Muscle of leg (tissue), 11 donors: ENCODE results near the gene ADGRG6. TPM values are rescaled to one million over a fixed set of nuclear protein-coding genes. Genes with fewer than 3 reads are reported as not detected.
A peak's percentile ranks its signal among the peaks of the same experiment; 100 is the strongest.

Source experiments
- DNase-seq: peaks from one replicate; pipeline ENCODE4 v3.0.0; 2013
- H3K27ac ChIP-seq: one replicate; pipeline ENCODE4 v1.5.1; 2013; ENCODE audit warnings: mild to moderate bottlenecking, low read length, control low read depth
- H3K27me3 ChIP-seq: one replicate; pipeline ENCODE4 v1.6.1; 2013; ENCODE audit warnings: low read length; ENCODE audit not compliant: control insufficient read depth, insufficient read depth
- H3K36me3 ChIP-seq: one replicate; pipeline ENCODE4 v1.6.1; 2013; ENCODE audit warnings: low read length; ENCODE audit not compliant: control insufficient read depth, insufficient read depth
- H3K4me1 ChIP-seq: one replicate; pipeline ENCODE4 v1.6.1; 2013; ENCODE audit warnings: low read length; ENCODE audit not compliant: control insufficient read depth, insufficient read depth
- H3K4me3 ChIP-seq: one replicate; pipeline ENCODE4 v1.5.1; 2013; ENCODE audit warnings: low read length, control low read depth
- H3K9me3 ChIP-seq: replicated peaks from 2 replicates; pipeline ENCODE4 v1.6.1; 2013; ENCODE audit warnings: low read depth, low read length; ENCODE audit not compliant: control insufficient read depth
- WGBS: methylation state at CpG from one replicate; pipeline ENCODE4 v1.1.5; 2013; ENCODE audit warnings: missing lambda C conversion rate; ENCODE audit not compliant: insufficient coverage; 5-methylcytosine and 5-hydroxymethylcytosine counted together
- polyA plus RNA-seq, 8 donors: library from polyadenylated mRNA; unstranded; fragments of 120-200 nt; gene quantifications; one replicate each; pipeline versions ENCODE4 v1.2.1 to v1.2.3, GENCODE V29; 2013; ENCODE audit warnings: inconsistent platforms in 1 of 8, low replicate concordance in 1 of 8; ENCODE audit not compliant: insufficient read length in 8 of 8, insufficient read depth in 1 of 8
- total RNA-seq: library from RNA; stranded (reverse); fragments of 120-200 nt; gene quantifications from one replicate; pipeline ENCODE4 v1.2.4, GENCODE V29; 2013

The ADGRG6 gene
- total and polyA plus RNA-seq, 9 donors: 6.2 to 13.9 (median 10.1) TPM

GRCh38 chr6:142289687-142290086 lies 12.1 kb upstream of the ADGRG6 start:
- no peaks in the 10 kb centered on the region for H3K9me3 ChIP-seq
- no peaks in the 10 kb centered on the region for H3K4me1 ChIP-seq
- 95% methylated on average over 3 of the region's 6 CpGs for WGBS
- no peaks in the 10 kb centered on the region for H3K27me3 ChIP-seq
- no peaks in the 10 kb centered on the region for H3K36me3 ChIP-seq
- H3K4me3 ChIP-seq: no peak overlapping the region
- no peak overlapping the region for H3K27ac ChIP-seq
- DNase-seq: no peak

DNA sequence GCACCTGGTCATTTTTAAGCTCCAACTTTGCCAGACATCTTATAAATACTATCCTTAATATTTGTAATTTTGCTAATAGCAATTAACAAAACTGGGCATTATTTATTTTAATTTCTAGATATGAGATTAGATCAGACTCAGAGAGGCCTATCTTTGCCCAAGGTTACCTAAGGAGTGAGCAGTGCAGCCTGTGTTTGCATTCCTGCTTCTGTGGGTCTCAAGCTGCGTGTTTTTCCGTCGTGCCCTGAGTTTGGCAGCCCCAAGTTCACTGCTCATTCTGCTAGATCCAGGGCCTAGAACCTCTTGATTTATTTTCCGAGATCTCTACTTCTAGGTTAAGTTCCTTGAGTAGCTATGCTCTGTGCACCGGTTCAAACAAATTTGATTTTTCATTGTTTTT lies 11.0 kb upstream of the ADGRG6 start:
- H3K36me3 ChIP-seq: no peaks in the 10 kb centered on the region
- H3K27me3 ChIP-seq: no peaks in the 10 kb centered on the region
- no peak overlapping the region for H3K4me3 ChIP-seq
- H3K4me1 ChIP-seq: no peaks in the 10 kb centered on the region
- WGBS: 93% methylated on average over 5 of the region's 5 CpGs
- no peaks in the 10 kb centered on the region for H3K9me3 ChIP-seq
- H3K27ac ChIP-seq: no peak overlapping the region
- DNase-seq: no peak

DNA sequence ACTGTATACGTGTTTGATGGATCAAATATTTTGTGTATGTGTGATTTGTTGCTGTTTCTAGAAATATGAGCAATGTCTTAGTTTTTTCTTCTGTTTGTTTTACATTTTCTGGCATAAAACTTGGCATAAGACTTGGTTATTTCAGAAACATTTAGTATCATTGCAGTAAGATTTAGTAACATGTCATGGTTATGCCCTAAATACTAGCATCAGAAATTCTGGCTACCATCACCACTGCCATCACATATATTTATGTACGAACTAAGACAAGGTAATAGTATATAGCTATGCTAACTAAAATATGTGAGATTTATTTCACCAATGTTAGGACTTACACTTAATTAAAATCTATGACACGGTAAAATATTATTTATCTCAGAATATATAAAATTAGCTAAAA lies 10.3 kb upstream of the ADGRG6 start:
- WGBS: no CpG with 5 or more reads among the region's 3 CpGs
- Histone ChIP-seq H3K27me3 (no peaks in the 10 kb centered on the region), H3K9me3 (no peaks in the 10 kb centered on the region), H3K4me3 (no peak overlapping the region), H3K4me1 (no peaks in the 10 kb centered on the region), H3K27ac (no peak overlapping the region), H3K36me3 (no peaks in the 10 kb centered on the region)
- DNase-seq: no peak

GRCh38 chr6:142292166-142292924 lies 9.5 kb upstream of the ADGRG6 start:
- Histone ChIP-seq H3K4me1 (no peaks in the 10 kb centered on the region), H3K36me3 (no peaks in the 10 kb centered on the region), H3K27me3 (no peaks in the 10 kb centered on the region), H3K4me3 (no peak overlapping the region), H3K9me3 (no peaks in the 10 kb centered on the region), H3K27ac (no peak overlapping the region)
- 100% methylated on average over 2 of the region's 6 CpGs for WGBS
- DNase-seq: no peak

DNA sequence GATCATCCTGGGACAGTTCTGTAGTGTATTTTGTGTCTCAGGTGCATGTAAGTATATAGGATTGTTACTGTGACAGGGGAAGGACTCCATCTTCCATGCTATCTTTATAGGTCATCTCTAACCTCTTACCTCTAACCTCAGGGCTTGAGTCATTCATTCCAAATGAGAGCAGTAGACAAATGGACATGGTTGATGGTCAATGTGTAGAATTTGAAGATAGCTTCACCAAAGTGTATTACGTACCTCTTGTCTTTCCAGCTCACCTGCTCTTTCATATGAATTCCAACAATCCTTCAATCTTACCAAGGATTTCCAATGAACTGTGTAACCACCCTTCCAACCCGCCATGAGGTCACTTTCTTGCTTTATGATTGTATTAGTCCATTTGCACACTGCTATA lies 8.7 kb upstream of the ADGRG6 start:
- Histone ChIP-seq H3K4me1 (no peaks in the 10 kb centered on the region), H3K4me3 (no peak overlapping the region), H3K27me3 (no peaks in the 10 kb centered on the region), H3K36me3 (no peaks in the 10 kb centered on the region), H3K9me3 (no peaks in the 10 kb centered on the region), H3K27ac (no peak overlapping the region)
- no peak for DNase-seq
- no CpG with 5 or more reads among the region's 2 CpGs for WGBS

DNA sequence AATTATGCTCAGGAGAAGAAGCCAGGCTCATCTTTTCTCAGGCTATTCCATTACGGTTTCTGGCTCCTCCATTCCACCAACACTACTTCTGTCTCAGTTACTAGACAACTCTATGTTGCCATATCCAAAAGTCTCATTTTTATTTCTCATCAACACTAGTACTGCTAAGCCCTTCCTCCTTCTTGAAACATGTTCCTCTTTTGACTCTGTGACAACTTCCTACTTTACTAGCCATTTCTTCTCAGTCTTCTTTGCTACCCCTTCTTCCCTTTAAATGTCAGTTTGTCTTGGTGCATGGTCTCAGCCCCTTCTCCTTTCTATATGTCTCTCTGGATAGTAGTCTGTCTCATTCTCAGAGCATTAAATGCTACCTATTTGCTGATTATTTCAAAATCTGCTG lies 7.1 kb upstream of the ADGRG6 start:
- WGBS: 73% methylated on average over 1 of the region's 1 CpG
- Histone ChIP-seq H3K27me3 (no peaks in the 10 kb centered on the region), H3K36me3 (no peaks in the 10 kb centered on the region), H3K27ac (no peak overlapping the region), H3K4me3 (no peak overlapping the region), H3K9me3 (no peaks in the 10 kb centered on the region), H3K4me1 (no peaks in the 10 kb centered on the region)
- DNase-seq: peak; percentile 50

DNA sequence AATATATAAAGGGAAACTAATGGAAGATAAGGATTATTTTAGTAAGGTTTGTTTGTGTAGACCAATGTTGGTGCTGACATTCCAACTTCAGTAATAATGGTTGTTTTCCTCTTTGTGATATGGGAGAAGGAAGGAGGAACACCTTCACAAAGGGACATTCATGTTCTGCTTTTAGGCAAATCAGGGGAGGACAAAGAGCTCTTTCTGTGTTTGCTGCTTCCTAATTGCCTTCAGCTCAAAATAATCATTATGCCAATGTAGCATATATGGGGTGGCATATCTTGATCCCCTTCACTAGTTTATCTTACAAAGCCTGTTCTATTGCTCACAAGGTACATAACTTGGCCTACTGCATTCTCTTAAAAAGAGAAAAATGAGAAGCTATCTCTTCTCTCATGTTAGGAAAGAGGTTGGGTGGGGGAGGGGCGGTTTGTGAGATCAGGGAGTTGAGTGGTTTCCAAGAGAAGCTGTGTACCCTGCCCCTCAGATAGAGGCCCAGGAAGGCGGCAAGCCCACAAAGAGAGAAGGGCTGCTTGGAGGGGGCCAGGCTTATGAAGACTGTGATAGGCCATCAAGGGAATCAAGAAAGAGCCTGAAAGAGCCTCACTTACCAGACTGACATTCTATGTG lies 4.7 kb upstream of the ADGRG6 start:
- WGBS: 100% methylated on average over 1 of the region's 2 CpGs
- no peak overlapping the region for H3K27ac ChIP-seq
- no peaks in the 10 kb centered on the region for H3K36me3 ChIP-seq
- peaks cover 5% of the 10 kb centered on the region for H3K4me1 ChIP-seq
- H3K9me3 ChIP-seq: no peaks in the 10 kb centered on the region
- peaks cover 8% of the 10 kb centered on the region for H3K27me3 ChIP-seq
- no peak for DNase-seq
- H3K4me3 ChIP-seq: no peak overlapping the region

- WGBS: no CpG with 5 or more reads among the region's 3 CpGs
- no peak for DNase-seq
Observed at GRCh38 chr6:142297605-142297995, 4.2 kb upstream of the ADGRG6 start.

DNA sequence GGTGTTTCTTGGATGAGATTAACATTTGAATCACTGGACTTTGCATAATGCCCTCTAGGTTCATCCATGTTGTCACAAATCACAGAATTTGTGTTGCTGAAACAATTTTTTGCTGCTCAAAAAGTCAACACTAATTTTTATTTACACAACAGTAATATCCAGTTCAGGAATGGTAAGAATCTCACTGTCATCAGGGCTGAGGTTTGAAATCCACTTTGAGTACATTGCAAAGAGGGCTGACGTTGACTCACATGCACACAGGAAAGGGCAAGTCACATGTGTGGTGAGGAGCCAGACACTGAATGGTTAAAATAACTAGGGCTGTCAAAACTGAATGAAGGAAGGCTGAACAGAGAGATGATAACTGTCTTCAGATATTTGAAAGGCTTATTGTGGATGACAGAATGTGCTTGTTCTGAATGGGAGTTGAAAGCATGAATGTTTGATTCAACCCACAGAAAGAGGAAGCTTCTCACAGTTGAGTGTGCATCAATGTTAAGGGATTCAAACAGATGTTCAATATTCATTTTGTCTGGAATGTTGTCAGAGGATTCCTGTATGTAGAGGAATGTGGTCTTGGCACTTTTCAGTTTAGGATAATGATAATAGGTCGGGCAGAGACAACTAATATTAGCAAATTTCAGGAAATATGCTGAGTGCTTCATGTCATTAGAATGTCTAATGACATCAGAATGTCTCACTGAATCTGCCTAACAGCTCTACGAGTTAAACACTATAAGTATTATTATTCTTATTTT lies 3.6 kb upstream of the ADGRG6 start:
- Histone ChIP-seq H3K9me3 (no peaks in the 10 kb centered on the region), H3K27me3 (peaks cover 13% of the 10 kb centered on the region), H3K36me3 (no peaks in the 10 kb centered on the region), H3K4me1 (peaks cover 6% of the 10 kb centered on the region), H3K27ac (no peak overlapping the region), H3K4me3 (no peak overlapping the region)
- peak; percentile 34 for DNase-seq
- 50% methylated on average over 1 of the region's 3 CpGs for WGBS

More at GRCh38 chr6:142297605-142297995, 4.2 kb upstream of the ADGRG6 start:
- no peak overlapping the region for H3K27ac ChIP-seq
- H3K4me1 ChIP-seq: peaks cover 6% of the 10 kb centered on the region
- H3K36me3 ChIP-seq: no peaks in the 10 kb centered on the region
- H3K27me3 ChIP-seq: peaks cover 13% of the 10 kb centered on the region
- no peaks in the 10 kb centered on the region for H3K9me3 ChIP-seq
- H3K4me3 ChIP-seq: no peak overlapping the region

GRCh38 chr6:142300302-142300701 lies 1.5 kb upstream of the ADGRG6 start:
- H3K4me3 ChIP-seq: no peak overlapping the region
- no peaks in the 10 kb centered on the region for H3K9me3 ChIP-seq
- WGBS: 97% methylated on average over 2 of the region's 3 CpGs
- H3K27me3 ChIP-seq: peaks cover 13% of the 10 kb centered on the region
- no peak for DNase-seq
- H3K27ac ChIP-seq: no peak overlapping the region
- no peaks in the 10 kb centered on the region for H3K36me3 ChIP-seq
- peaks cover 6% of the 10 kb centered on the region for H3K4me1 ChIP-seq
